K562 (cell line): ENCODE results near the gene ROM1. TPM values are rescaled to one million over a fixed set of nuclear protein-coding genes. Genes with fewer than 3 reads are reported as not detected.

Source experiments
- CEBPB ChIP-seq: fragments of 450-650 bp; IDR thresholded peaks from 2 replicates; pipeline ENCODE4 v1.6.1; 2016; ENCODE audit warnings: missing genetic modification characterization, missing compliant biosample characterization
- HCFC1 ChIP-seq: IDR thresholded peaks from 2 replicates; pipeline ENCODE4 v1.6.1; 2012; ENCODE audit warnings: low read depth, low read length, improper control_type of control experiment
- HMGXB4 ChIP-seq: sonication (generic); formaldehyde crosslinking; IDR thresholded peaks from 2 replicates; pipeline ENCODE4 v1.8.1; 2023; ENCODE audit warnings: mild to moderate bottlenecking, missing genetic modification reagents
- NCOA1 ChIP-seq: fragments of 450-650 bp; IDR thresholded peaks from 2 replicates; pipeline ENCODE4 v1.6.1; 2016; ENCODE audit warnings: low read depth
- RFX7 ChIP-seq: fragments of 250-450 bp; sonication (Bioruptor Pico); IDR thresholded peaks from 2 replicates; pipeline ENCODE4 v1.5.1; 2021; ENCODE audit warnings: mild to moderate bottlenecking
- SLC30A9 ChIP-seq: fragments of 250-450 bp; sonication (Bioruptor Pico); IDR thresholded peaks from 2 replicates; pipeline ENCODE4 v1.8.0; 2022; ENCODE audit warnings: mild to moderate bottlenecking, moderate library complexity
- ZBTB17 ChIP-seq: fragments of 450-650 bp; formaldehyde crosslinking; IDR thresholded peaks from 2 replicates; pipeline ENCODE4 v1.4.0; 2020; ENCODE audit warnings: mild to moderate bottlenecking
- ZKSCAN8 ChIP-seq: fragments of 200-800 bp; sonication (Bioruptor generic); IDR thresholded peaks from 2 replicates; pipeline ENCODE4 v1.6.1; 2016; ENCODE audit warnings: missing genetic modification characterization, missing compliant biosample characterization
- ZNF668 ChIP-seq: fragments of 250-450 bp; sonication (Bioruptor Pico); IDR thresholded peaks from 2 replicates; pipeline ENCODE4 v1.8.0; 2022; ENCODE audit warnings: mild to moderate bottlenecking, inconsistent platforms
- polyA plus RNA-seq, 8 experiments: library from polyadenylated mRNA; depleted of rRNA in 4 of 8; stranded (reverse) in 5 of 8; unstranded in 3 of 8; fragments of >200 nt; fragmentation: Nextera tagmentation in 2 of 8; fragmentation: Illumina TruSeq in 1 of 8; extraction: Ambion mirVana in 2 of 8; extraction: Trizol in 1 of 8; gene quantifications; 2 replicates each; pipeline versions ENCODE4 v1.2.1 to v1.2.3, GENCODE V29; 2011 to 2014; ENCODE audit warnings: inconsistent platforms in 1 of 8, missing spikeins in 1 of 8
- total RNA-seq, 7 experiments: library from RNA; depleted of rRNA in 6 of 7; stranded (reverse); fragments of >200 nt in 6 of 7; fragmentation: Illumina TruSeq in 2 of 7; extraction: Trizol in 2 of 7; gene quantifications; 2 replicates each; pipeline versions ENCODE4 v1.2.1 to v1.2.3, GENCODE V29; 2011 to 2021; ENCODE audit warnings: low replicate concordance in 1 of 7
- TF ChIP-seq, protein P1 (sequence below), 2 experiments: fragments of 450-650 bp in 1 of 2; sonication (generic) in 1 of 2; formaldehyde crosslinking in 1 of 2; IDR thresholded peaks in 1 of 2; conservative IDR thresholded peaks in 1 of 2; 2 replicates each; pipeline versions ENCODE4 v1.6.1 to v1.8.1; 2016 to 2023; ENCODE audit warnings: mild to moderate bottlenecking in 2 of 2, moderate library complexity in 2 of 2, inconsistent platforms in 1 of 2, missing genetic modification reagents in 1 of 2
- TF ChIP-seq, protein P2 (sequence below): fragments of 250-450 bp; sonication (Bioruptor Pico); IDR thresholded peaks from 2 replicates; pipeline ENCODE4 v1.8.0; 2021; ENCODE audit warnings: moderate library complexity, mild to moderate bottlenecking, inconsistent platforms

ROM1 gene
- total and polyA plus RNA-seq, 9 of the 15 experiments (the other 6 are each of a cell fraction or from before 2014, with no cell fraction given), result 0.75 to 4.0 (median 2.6) TPM

DNA sequence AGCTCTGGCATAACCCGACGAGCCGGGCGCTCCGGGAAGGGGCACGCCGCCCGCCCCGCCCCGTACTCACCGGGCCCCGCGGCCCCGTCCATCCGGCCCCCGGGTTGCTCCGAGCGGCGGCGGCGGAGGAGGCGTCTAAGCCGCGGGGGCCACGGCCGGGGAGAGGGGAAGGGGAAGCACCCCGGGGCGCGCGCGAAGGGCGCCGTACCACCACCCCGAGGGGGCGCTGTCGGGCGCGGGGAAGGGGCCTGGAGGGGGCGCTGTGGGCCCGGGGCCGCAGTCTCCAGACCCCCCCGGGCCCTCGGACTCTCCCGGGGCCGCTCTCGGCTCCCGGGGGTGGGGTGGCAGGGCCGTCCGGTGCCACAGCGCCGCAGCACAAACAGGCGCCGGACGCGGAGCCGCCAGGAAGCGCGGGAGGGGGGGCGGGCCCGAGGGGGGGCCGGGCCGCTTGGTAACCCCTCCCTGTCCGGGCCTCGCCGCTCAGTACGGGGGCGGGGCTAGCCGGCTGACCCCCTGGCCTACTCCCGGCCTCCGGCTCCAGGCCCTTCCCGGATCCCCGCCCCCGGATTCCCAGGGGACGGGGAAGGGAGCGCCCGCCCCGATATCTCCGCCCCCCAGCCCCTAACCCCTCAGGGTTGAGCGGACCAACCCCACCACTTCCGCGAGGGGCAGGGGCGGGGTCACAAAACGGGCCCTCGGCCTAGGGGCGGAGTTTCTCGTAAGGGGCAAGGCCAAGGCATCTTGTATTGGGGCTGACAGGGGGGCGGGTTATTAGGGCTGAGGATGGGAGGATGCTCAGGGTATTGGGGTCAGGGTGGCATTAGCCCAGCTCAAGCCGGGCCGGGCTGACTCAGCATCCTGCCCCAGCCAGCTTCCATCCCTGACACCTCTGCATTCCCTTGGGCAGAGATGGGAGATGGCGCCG is at the start of gene ROM1, which contains the start of gene EML3 (continued):
- TF ChIP-seq, protein P1, sequence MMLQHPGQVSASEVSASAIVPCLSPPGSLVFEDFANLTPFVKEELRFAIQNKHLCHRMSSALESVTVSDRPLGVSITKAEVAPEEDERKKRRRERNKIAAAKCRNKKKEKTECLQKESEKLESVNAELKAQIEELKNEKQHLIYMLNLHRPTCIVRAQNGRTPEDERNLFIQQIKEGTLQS (IDR thresholded peaks at IDR 0.05), result no peak
- TF ChIP-seq, protein P1 (CRISPR knock-in tag; conservative IDR thresholded peaks at IDR 0.05), result no peak
- TF ChIP-seq HMGXB4 (CRISPR knock-in tag), result peak; percentile 76; the same call in 1 of the 2 replicates
- TF ChIP-seq, protein P2, sequence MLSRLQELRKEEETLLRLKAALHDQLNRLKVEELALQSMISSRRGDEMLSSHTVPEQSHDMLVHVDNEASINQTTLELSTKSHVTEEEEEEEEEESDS (CRISPR knock-in tag), result no peak
- no peak for TF ChIP-seq ZNF668
- TF ChIP-seq HCFC1, result no peak
- no peak for TF ChIP-seq ZBTB17 (CRISPR knock-in tag)
- no peak for TF ChIP-seq NCOA1
- TF ChIP-seq SLC30A9, result no peak
- no peak for TF ChIP-seq CEBPB (tag)
- no peak for TF ChIP-seq ZKSCAN8
- TF ChIP-seq RFX7 (CRISPR knock-in tag), result no peak
